GM12892 (cell line): ENCODE results near the gene NR3C2.

Experiments
- POLR2A ChIP-seq: IDR thresholded peaks from 2 replicates; pipeline ENCODE4 v1.6.1; 2011; ENCODE audit warnings: low read depth, low read length, control low read depth
- TAF1 ChIP-seq: IDR thresholded peaks from 2 replicates; pipeline ENCODE4 v1.6.1; 2011; ENCODE audit warnings: low read depth, mild to moderate bottlenecking, control low read depth, low read length, borderline replicate concordance

GRCh38 chr4:148112231-148112982 is 329.8 kb downstream of the NR3C2 start:
- no peak for TF ChIP-seq POLR2A
- TF ChIP-seq TAF1: no peak
